Ecto neural progenitor cell (in vitro differentiated cells): ENCODE measurements around the gene KAZN.

ENCODE experiments used
- DNase-seq: peaks from one replicate; pipeline ENCODE4 v3.0.0-alpha.2; 2018; ENCODE audit warnings: low spot score

The KAZN gene

DNA sequence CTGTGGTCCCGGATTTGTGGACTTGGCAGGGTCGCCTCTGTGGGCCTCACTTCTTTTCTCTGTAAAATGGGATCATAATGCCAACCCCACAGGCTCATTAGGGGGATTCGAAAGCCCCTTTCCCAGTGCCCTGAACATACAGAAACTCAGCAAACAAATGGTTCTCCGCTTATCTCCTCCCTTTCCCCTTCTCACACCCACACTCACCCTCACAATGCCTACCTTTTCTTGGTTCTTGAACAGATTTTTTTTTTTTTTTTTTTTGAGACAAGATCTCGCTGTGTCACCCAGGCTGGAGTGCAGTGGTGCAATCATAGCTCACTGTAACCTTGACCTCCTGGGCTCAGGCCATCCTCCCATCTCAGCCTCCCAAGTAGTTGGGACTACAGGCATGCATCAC is 175.7 kb downstream of the KAZN start:
- DNase-seq: no peak

DNA sequence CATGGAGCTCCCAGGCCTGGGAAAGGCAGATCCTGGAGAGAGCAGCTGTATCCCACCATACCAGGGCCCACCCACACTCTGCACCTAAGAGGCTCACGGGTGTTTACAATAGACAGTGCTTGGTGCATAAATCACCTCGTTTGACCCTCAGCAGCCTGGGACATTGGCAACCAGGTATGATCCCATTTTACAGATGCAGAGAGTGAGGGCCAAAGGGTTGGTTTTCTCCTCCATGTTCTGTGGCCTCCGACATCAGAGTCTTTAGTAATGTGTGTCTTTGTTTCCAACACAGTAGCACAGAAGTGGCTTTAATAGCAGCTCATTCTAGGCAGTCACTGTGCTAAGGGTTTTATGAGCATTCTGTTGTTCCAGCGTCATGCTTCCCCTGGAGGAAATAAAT is 176.5 kb downstream of the KAZN start:
- no peak for DNase-seq

DNA sequence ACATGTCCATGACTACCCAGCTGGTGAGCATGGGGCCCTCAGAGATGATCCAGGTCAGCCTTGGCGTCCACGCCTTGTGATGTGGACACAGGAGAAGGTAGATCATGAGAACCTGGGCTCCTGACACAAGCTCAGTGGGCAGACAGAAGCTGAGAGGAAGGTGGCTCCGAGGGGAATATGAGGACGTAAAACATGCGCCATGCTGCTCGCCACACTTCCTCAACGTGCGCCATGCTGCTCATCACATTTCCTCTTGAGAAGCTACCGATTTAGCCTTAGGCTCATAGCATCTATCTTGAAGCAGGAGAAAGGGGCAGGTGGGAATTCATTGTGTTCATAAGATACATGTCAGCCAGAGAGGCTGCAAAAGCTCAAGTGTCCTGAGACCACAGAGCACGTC is 176.9 kb downstream of the KAZN start:
- DNase-seq: no peak

DNA sequence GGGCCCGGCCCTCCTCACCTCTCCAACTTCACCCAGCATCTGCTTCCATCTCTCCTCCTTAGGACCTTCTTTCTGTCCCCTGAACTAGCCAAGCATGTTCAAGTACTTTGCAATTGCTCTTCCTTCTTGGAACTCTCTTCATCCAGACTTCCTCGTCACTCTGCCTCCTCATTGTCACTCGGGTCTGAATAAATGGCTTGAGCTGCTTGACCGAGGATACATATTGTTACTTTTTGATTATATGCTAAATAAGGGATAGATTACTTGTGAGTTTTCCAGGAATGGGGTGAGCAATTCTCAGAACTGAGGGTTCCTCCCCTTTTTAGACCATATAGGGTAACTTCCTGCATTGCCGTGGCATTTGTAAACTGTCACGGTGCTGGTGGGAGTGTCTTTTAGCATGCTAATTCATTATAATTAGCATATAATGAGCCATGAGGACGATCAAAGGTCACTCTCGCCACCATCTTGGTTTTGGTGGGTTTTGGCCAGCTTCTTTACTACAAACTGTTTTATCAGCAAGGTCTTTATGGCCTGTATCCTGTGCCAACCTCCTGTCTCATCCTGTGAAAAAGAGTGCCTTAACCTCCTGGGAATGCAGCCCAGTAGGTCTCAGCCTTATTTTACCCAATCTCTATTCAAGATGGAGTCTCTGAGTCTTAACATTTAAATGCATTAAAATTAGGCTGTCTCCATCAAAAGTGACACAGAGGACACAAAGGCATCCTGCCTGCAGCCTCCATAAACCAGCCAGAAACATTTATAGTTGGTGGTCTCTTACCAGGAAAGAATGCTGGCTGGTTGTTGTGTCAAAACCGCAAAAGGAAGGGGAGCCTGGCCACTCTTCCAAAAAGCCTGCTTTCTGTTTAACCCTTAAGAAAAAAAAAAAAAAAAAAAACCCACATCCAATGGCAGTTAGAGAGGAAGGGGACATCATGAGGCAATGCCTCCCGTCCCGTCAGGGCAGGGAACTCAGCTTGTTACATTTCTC is 179.3 kb downstream of the KAZN start:
- no peak for DNase-seq

DNA sequence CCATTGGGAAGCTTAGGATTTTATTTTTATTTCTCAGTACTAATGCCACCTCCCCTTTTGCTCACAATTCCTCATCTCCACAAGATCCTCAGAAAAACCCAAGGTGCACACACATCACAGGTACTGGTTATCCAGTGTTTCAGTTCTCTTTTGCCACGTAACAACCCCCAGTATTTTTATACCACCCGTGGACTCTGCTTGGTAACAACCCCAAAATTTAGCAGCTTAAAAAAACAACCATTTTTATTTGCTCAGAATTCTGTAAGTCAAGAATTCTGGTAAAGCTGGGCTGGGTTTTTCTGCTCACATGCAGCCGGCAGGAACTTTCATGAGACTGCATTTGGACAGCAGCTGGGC is 180.0 kb downstream of the KAZN start:
- DNase-seq: no peak

DNA sequence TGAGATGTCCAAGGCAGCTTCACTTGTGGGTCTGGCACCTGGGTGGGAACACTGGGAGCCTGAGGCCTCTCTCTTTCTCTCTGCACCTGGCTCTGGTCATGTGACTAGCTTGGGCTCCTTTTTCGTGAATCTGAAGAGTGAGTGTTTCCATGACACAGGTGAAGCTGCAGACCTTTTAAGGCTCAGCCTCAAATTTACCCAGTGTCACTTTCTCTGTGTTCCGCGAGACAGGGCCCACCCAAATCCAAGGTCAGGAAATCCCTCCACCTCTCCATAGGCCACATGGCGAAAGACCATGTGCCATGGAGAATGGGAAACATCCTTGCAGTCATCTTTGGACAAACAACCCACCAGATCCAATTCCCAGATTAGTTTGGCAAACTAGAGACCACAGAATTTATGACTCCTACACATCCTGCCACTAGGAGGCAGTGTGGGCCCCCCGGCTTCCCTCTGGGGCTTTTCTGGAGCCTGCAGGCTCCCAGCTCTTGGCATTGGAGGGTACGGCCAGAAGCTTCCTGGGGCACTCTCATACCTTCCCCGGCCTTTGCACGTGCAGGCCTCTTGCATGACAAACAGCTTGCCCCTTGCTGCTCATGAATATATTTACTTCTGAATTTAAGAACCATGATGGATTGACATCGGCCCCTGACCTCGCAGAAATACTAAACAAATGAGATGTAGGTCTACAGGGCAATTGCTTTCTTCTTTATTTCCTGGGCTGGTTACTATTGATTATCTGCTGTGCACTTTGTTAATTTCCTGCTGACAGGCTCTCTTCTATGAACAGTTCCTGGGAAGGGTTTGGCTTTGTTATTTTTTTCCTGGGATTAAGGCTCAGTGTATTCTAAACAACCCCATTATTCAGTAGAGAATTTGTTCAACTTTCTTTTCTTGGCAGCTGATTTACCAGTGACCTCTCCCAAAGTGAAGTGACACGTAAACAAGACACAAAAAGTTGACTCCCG is 180.7 kb downstream of the KAZN start:
- peak; percentile 85 for DNase-seq

DNA sequence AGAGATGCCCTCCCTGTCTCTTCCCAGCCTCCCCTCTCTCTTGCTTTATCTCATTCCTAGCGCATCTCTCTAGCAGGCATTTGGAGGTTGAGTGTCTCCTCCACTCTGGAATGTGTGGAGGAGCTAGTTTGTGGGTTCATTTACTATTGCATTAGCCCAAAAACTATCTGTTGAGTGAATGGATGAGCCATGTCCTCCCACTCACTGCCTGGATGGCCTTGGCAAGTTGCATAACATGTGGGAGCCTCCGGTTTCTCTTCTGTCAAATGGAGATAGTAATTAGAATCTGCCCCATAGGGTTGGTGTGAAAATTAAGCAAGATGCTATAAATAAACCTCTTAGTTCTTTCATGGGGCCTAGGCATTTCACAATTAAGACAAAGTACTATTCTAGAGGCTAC is 181.8 kb downstream of the KAZN start:
- DNase-seq: no peak

DNA sequence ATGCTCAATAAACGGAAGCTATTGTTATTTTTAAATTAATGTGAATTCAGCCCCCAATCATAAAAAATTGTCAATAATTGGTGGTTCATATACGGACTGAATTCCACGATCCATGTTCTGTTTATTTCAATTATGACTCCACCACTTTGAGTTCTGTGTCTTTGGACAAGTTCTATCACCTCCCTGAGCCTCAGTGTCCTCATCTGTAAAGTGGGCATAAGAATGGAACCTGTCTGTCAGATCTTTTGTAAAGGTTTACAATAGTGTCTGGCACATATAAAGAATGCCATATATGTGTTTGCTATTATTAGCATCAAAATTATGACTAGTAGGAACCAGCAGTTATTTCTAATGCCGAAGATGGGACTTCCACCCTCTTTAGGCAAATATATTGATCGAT is 183.3 kb downstream of the KAZN start:
- no peak for DNase-seq

DNA sequence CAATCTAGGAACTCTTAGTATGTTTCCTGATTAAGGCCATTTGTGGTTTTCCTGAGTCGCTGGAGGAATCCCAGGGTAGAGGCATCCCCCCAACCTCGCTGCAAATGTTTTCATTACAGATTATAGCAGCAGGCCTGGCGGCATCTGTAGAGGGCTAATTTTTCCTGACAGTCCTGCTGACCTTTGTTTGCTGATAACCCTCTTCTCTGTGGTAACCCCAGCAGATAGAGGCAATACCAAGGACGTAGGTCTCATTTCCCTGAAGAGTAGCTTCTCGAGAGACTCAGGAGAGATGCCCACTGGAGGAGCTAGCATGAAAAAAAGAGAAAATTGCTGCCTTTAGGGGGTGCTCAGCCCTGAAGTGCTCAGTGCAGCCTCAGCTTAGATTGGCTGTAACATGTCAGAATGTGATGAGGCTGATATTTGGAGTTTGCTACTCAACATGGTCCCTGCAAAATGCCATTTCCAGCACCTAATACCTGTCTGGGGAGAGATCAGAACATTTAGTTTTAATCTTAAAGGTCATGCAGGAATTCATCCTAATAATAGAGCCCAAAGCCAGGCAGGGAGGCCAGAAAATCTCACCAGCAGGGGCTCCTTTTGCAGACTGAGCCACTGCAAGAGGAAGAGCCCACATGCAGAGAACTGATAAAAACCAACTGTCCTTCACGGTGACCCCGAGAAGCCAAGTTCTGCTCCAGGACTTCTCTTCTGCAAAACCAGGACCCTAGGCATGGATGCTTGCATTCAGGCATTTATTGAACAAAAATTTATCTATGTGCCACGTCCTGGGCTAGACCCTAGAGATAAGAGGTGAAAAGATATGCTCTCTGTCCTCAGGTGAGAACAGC is 184.5 kb downstream of the KAZN start:
- no peak for DNase-seq

DNA sequence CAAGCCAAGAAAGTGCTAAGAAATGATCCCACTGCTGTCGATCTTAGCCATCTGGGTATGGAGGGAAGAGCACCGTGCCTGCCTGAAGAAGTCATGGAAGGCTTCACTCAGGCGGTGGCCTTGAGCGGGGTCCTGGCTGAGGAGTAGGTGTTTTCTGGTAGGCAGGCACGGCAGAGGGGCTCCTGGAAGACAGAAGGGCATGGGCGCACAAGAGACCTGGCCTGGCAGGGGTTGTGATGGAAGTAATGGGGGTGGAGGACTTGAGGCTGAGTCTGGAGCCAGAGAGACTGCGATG is 185.1 kb downstream of the KAZN start:
- DNase-seq: no peak

DNA sequence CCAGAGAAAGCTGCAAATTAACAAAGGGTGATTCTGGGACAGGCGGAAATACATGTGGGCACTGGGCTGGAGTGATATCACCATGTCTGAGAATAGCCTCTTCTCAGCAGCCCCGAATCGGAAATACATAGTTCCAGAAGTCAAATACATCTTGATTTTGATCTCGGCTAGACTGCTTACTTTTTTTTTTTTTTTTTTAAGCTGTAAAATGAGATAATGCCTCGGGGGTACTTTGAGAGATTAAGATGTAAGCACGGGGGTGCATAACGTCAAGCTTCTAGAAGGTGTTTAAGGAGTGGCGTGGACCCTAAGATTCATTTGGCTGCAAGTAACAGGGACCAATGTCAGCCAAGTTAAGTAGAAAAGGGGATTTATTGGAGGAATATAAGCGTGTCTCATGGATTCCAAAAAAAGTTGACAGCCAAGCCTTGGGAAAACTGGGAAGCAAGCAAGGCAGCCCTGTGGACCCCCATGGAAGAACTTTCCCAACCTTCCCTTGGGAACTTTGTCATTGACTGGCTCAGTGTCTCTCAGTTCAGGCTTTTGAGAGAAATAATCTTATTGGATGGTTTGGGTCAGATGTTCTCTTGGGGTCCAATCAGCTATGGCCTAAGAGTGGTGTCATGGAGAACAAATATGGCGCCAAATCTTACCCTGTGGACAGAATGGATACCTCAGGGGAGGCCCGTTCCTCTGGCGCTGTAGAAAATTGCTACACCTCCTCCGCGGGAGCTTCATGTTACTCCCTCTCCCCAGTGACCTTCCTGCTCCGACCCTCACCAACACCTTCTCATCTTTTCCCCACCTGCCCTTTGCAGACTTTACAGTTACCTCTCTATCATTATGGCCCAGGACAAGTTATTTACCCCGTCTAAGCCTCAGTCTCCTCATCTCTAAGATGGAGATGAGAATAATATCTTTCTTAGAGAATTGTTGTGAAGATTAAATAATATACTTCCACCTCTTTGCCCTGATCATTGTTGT is 186.6 kb downstream of the KAZN start:
- no peak for DNase-seq

DNA sequence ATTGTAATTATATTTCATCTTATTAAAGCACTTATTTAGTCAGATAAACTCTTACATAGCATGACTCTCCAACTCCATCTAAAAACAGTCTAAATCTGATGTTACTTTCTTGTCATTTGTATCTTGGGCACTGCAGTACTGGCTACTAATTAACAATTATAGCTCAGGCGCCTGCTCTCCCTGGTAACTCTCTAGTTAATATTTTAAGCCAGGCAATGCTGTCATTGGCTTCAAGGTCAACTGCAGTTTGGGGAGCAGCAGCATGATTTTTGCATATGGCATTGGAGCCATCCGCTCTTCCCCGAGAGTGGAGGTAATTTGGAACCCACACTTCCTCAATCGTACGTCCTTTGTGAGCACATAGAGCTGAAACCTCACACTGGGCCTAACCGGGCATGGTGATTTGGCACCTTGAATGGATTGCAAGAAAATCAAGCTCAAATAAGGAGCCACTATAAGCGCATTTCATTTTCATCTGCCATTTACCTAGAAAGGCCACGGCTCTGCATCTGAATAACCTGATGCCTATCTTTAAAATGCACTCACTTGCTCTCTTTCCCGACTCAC is 187.7 kb downstream of the KAZN start:
- DNase-seq: no peak

DNA sequence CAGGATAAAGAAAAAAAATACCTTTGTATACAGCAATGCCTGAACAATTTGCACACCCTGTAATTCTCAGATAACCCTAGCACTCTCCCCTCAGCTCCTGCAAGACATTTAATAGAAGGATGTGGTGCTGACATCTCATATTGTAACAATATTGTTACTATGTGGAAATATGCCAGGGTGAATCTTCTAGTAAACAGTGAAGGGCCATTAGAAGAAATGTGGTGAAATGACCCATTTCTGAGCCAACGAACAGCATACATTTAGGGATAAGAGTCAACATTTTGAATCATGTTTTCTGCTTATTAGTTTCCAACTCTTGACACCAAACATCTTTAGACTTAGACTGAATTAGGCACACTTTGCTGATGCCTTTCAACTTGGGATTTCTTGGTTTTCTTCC is 188.2 kb downstream of the KAZN start:
- no peak for DNase-seq

DNA sequence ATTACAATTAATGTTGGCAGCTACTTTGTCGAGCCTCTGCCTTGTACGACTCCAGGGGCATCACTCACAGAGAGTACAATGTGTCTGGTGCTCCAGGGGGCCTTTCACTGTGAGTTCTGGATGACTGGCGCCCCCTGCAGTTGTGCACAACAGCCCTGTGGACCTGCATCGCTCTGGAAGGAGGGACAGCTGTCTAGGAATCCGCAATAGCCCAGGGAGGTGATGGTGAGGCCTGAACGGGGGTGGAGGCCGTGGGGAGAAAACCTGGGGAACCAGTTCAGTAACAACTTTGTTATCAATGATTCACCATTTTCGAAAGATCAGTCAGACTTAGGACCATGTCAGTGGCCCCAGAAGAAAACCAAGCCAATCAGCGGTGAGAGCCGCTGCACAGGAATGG is 189.1 kb downstream of the KAZN start:
- DNase-seq: no peak

DNA sequence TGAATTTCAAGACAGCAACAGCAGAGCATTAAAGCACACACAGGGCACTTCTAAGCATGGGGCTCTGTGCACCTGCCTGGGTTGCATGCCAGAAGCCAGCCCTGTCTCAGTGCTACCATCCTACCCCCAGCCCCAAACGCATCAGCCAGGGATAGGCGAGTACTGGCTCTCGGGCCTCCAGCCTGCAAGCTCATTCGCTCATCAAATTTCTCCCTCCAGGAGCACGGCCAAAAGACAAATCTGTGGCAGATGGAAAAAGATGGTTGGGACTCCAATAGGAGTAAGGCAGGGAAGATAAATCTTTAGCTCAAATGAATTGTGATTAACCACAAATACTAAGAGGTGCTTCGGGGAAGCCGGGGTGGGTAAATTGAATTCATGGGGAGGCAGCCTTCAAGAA is 189.6 kb downstream of the KAZN start:
- DNase-seq: no peak

DNA sequence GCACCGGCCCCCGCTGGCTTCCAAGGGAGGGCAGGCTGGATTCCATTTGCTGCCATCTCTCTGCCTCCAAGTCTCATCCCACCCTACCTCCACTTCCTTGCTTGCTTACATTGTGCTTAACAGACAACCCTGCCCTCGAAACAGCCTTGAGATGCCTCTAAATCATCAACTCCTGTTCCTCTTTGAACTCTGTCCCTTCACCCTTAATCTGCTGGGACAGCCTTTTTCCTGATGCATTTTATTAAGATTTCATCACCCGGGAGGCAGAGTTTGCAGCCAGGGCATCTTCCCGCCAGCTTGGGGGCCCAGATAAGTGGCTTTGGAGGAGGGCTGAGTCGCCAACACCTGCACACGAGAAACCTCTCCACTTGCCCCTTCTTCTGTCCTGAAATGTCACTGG is 192.5 kb downstream of the KAZN start:
- no peak for DNase-seq

DNA sequence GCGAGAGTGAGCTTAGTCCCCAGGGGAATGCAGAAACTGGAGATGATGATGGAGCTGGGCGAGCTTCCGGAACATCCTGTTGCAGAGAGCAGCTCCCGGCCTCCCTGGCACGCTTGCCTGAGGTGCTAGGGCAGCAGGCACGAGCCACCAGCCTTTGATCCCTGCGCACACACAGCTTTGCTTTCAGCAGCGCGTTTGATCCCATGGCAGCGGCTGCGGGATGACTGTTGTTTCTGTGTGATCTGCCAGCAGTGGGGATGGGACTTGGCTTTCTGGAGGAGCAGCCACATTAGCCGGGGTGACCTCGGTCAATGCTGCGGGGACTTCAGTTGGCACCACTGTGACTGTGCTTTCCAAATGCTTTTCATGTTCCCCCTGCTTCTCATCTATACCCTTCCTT is 193.2 kb downstream of the KAZN start:
- no peak for DNase-seq

DNA sequence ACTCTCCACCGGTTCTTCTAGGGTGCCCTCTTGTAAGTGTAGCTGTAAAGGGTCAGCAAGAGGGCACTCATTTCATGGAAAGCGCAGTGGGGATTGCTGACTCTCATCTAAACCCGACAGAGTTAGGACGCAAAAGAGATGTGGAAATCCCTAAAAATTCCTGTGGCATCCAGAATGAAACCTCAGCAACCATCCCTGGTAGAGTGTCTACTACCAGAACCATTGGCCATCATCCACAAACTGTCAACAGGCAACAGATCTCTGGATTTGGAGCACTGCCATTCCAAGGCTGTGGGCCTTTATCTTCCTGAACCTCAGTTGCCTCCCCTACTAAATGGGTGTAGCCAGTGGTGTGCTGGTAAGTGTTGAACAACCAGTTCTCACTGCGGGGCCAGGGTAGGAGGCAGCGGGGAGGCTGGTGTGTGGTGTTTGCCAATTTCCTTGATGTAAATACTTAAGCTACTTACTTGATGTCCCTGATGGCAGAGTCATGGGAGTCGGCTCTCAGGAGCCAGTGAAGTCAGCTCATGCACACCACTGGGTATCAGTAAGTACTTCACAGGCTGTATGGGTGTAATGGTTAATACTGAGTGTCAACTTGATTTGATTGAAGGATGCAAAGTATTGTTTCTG is 195.8 kb downstream of the KAZN start:
- no peak for DNase-seq

DNA sequence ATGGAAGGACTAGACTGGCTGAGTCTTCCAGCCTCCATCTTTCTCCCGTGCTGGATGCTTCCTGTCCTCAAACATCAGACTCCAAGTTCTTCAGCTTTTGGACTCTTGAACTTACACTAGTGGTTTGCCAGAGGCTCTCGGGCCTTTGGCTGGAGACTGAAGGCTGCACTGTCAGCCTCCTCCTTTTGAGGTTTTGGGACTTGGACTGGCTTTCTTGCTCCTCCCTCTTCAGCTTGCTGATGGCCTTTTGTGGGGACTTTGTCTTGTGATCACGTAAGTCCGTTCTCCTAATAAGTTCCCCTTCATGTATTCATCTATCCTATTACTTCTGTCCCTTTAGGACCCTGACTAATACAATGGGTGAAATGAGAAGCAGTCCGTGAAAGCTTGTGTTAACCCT is 196.4 kb downstream of the KAZN start:
- DNase-seq: no peak

DNA sequence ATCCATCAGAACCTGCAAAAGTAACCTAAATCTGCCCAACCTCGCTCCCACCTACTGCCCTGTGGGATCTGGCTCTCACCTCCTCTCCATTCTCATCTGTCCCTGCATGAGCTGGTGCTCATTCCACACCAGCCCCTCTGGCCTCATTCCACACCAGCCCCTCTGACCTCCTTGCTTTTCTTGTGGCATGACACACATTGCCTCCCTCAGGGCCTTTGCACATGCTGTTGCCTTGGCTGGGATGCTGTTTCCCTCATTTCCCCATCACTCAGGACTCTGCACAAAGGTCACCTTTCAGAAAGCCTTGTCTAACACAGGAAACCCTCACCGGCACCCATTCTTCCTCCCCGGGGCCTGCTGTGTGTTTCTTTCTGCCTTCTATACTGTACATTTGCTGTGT is 197.1 kb downstream of the KAZN start:
- DNase-seq: no peak
